Measurements from ENCODE around the gene APLP2.

DNA sequence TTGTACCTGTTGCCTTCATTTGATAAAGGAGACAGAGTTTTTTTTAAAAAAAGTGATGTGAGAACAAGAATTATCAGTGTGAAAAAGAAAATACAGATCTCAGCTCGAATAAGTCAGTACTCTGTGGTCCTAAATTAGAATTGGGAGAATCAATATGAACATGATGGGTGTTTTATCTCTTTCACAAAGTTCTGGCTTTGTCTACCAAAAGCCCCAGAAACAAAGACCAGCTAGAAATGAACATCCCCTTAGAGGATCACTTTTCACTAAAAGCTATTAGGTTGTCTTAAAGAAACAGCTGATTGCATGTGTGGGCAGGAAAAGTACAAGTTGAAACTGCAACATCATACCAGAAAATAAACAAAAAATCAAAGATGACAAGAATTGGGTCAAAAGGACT is 81.5 kb downstream of the APLP2 start:
- TF ChIP-seq, protein P1, sequence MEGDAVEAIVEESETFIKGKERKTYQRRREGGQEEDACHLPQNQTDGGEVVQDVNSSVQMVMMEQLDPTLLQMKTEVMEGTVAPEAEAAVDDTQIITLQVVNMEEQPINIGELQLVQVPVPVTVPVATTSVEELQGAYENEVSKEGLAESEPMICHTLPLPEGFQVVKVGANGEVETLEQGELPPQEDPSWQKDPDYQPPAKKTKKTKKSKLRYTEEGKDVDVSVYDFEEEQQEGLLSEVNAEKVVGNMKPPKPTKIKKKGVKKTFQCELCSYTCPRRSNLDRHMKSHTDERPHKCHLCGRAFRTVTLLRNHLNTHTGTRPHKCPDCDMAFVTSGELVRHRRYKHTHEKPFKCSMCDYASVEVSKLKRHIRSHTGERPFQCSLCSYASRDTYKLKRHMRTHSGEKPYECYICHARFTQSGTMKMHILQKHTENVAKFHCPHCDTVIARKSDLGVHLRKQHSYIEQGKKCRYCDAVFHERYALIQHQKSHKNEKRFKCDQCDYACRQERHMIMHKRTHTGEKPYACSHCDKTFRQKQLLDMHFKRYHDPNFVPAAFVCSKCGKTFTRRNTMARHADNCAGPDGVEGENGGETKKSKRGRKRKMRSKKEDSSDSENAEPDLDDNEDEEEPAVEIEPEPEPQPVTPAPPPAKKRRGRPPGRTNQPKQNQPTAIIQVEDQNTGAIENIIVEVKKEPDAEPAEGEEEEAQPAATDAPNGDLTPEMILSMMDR (IDR thresholded peaks at IDR 0.05), result no peak
- no peak for TF ChIP-seq POLR2A (IDR thresholded peaks at IDR 0.05)
